Measurements from ENCODE around the gene SETMAR.
"Not testable (repeated sequence)": the region's sequence is repeated elsewhere in the genome, so short reads cannot be mapped to it uniquely, and the experiment has no call there.

The SETMAR gene

GRCh38 chr3:4297486-4297885 lies 5.7 kb upstream of the SETMAR start:
- Histone ChIP-seq H3K36me3 (ENCODE audit: insufficient read depth, low read length) (no peaks in the 10 kb centered on the region), H2AFZ (ENCODE audit: low read depth, low read length) (no peak overlapping the region), H3K4me3 (ENCODE audit: low read depth in 1 of 2, low read length in 2 of 2) (no peak overlapping the region), H3K4me2 (ENCODE audit: insufficient read depth, low read length) (no peak overlapping the region), H3K9ac (ENCODE audit: low read depth, low read length) (no peak overlapping the region), H3K27ac (ENCODE audit: low read length) (no peak overlapping the region), H4K20me1 (ENCODE audit: insufficient read depth, low read length) (no peaks in the 10 kb centered on the region), H3K79me2 (ENCODE audit: insufficient read depth, low read length) (no peaks in the 10 kb centered on the region), H3K4me1 (ENCODE audit: insufficient read depth, low read length) (peaks cover under 1% of the 10 kb centered on the region; the same call in 1 of the 2 replicates), H3K9me3 (ENCODE audit: insufficient read depth, low read length, severe bottlenecking) (no peaks in the 10 kb centered on the region), H3K27me3 (ENCODE audit: insufficient read depth, low read length, poor library complexity) (no peaks in the 10 kb centered on the region)
- no peak for ATAC-seq (ENCODE audit: insufficient read depth, low read depth)
- TF ChIP-seq CTCF (IDR thresholded peaks at IDR 0.05; ENCODE audit: borderline replicate concordance, extremely low read depth, low read length, poor library complexity, severe bottlenecking) (no peak), EZH2 (IDR thresholded peaks at IDR 0.05; ENCODE audit: borderline replicate concordance, low read depth, low read length, severe bottlenecking) (no peak)
- no peak for DNase-seq

GRCh38 chr3:4302747-4303146 lies 422 bp upstream of the SETMAR start:
- peak overlapping the region; percentile 80 for H2AFZ ChIP-seq (ENCODE audit: low read depth, low read length)
- H3K4me2 ChIP-seq (ENCODE audit: insufficient read depth, low read length) = peak overlapping the region; percentile 64
- H3K4me1 ChIP-seq (ENCODE audit: insufficient read depth, low read length) = peaks cover 30% of the 10 kb centered on the region
- ATAC-seq (ENCODE audit: insufficient read depth, low read depth) (no peak), DNase-seq (no peak)
- peak overlapping the region; percentile 61 to 71 for H3K4me3 ChIP-seq (ENCODE audit: low read depth in 1 of 2, low read length in 2 of 2)
- H3K9ac ChIP-seq (ENCODE audit: low read depth, low read length) = peak overlapping the region; percentile 82
- peaks cover 40% of the 10 kb centered on the region for H3K79me2 ChIP-seq (ENCODE audit: insufficient read depth, low read length)
- no peak for TF ChIP-seq EZH2 (IDR thresholded peaks at IDR 0.05; ENCODE audit: borderline replicate concordance, low read depth, low read length, severe bottlenecking)
- no peak for TF ChIP-seq CTCF (IDR thresholded peaks at IDR 0.05; ENCODE audit: borderline replicate concordance, extremely low read depth, low read length, poor library complexity, severe bottlenecking)
- no peaks in the 10 kb centered on the region for H3K9me3 ChIP-seq (ENCODE audit: insufficient read depth, low read length, severe bottlenecking)
- H3K27ac ChIP-seq (ENCODE audit: low read length) = peak overlapping the region; percentile 93
- peaks cover 15% of the 10 kb centered on the region; the same call in 1 of the 2 replicates for H3K36me3 ChIP-seq (ENCODE audit: insufficient read depth, low read length)
- no peaks in the 10 kb centered on the region for H3K27me3 ChIP-seq (ENCODE audit: insufficient read depth, low read length, poor library complexity)
- no peaks in the 10 kb centered on the region for H4K20me1 ChIP-seq (ENCODE audit: insufficient read depth, low read length)

GRCh38 chr3:4305210-4305609 lies 2.0 kb downstream of the SETMAR start:
- not testable (repeated sequence) for H3K9me3 ChIP-seq (ENCODE audit: insufficient read depth, low read length, severe bottlenecking); H3K27ac ChIP-seq (ENCODE audit: low read length); H2AFZ ChIP-seq (ENCODE audit: low read depth, low read length); ATAC-seq (ENCODE audit: insufficient read depth, low read depth); H3K27me3 ChIP-seq (ENCODE audit: insufficient read depth, low read length, poor library complexity); DNase-seq; H4K20me1 ChIP-seq (ENCODE audit: insufficient read depth, low read length)
- Histone ChIP-seq H3K79me2 (ENCODE audit: insufficient read depth, low read length) (peaks cover 63% of the 10 kb centered on the region), H3K4me2 (ENCODE audit: insufficient read depth, low read length) (peak overlapping the region; percentile 64), H3K4me3 (ENCODE audit: low read depth in 1 of 2, low read length in 2 of 2) (peak overlapping the region in 1 of 2 experiments; percentile 71; a peak in 1 of 4 replicates), H3K36me3 (ENCODE audit: insufficient read depth, low read length) (peaks cover 21% of the 10 kb centered on the region; the same call in 1 of the 2 replicates), H3K9ac (ENCODE audit: low read depth, low read length) (peak overlapping the region; percentile 82), H3K4me1 (ENCODE audit: insufficient read depth, low read length) (peaks cover 30% of the 10 kb centered on the region)

GRCh38 chr3:4306091-4306490 lies 2.9 kb downstream of the SETMAR start:
- no peak overlapping the region for H3K27ac ChIP-seq (ENCODE audit: low read length)
- no peak overlapping the region for H2AFZ ChIP-seq (ENCODE audit: low read depth, low read length)
- H3K9me3 ChIP-seq (ENCODE audit: insufficient read depth, low read length, severe bottlenecking) = no peaks in the 10 kb centered on the region
- DNase-seq = no peak
- H3K27me3 ChIP-seq (ENCODE audit: insufficient read depth, low read length, poor library complexity) = no peaks in the 10 kb centered on the region
- no peak overlapping the region for H3K9ac ChIP-seq (ENCODE audit: low read depth, low read length)
- no peak for ATAC-seq (ENCODE audit: insufficient read depth, low read depth)
- no peaks in the 10 kb centered on the region; the same call in 1 of the 2 replicates for H4K20me1 ChIP-seq (ENCODE audit: insufficient read depth, low read length)
- peaks cover 67% of the 10 kb centered on the region for H3K79me2 ChIP-seq (ENCODE audit: insufficient read depth, low read length)
- H3K4me2 ChIP-seq (ENCODE audit: insufficient read depth, low read length) = peak overlapping the region; percentile 64; the same call in 1 of the 2 replicates
- H3K4me3 ChIP-seq (ENCODE audit: low read depth in 1 of 2, low read length in 2 of 2) = no peak overlapping the region
- H3K4me1 ChIP-seq (ENCODE audit: insufficient read depth, low read length) = peaks cover 30% of the 10 kb centered on the region
- peaks cover 21% of the 10 kb centered on the region; the same call in 1 of the 2 replicates for H3K36me3 ChIP-seq (ENCODE audit: insufficient read depth, low read length)
- TF ChIP-seq EZH2 (IDR thresholded peaks at IDR 0.05; ENCODE audit: borderline replicate concordance, low read depth, low read length, severe bottlenecking) = no peak
- TF ChIP-seq CTCF (IDR thresholded peaks at IDR 0.05; ENCODE audit: borderline replicate concordance, extremely low read depth, low read length, poor library complexity, severe bottlenecking) = no peak

Data from DND-41 (cell line).